Natural killer cell (primary cell): ENCODE measurements around the gene C6orf15. TPM values are rescaled to one million over a fixed set of nuclear protein-coding genes. Genes with fewer than 3 reads are reported as not detected.

ENCODE experiments used
- ATAC-seq, 3 donors: fragments of 150-1000 bp in 2 of 3; fragments of 200-7000 bp in 1 of 3; cut with Tn5 transposase; 1 replicate in 1 of 3; 2 replicates in 2 of 3; pipeline ENCODE4 v1.10.0; 2021; ENCODE audit warnings: mild to moderate bottlenecking in 2 of 3, moderate library complexity in 2 of 3
- DNase-seq, 2 donors: peaks; one replicate each; pipeline versions ENCODE4 v3.0.0 to v3.0.0-alpha.2; 2013 to 2021; ENCODE audit warnings: mixed read lengths in 1 of 2
- H3K27ac ChIP-seq: one replicate; pipeline ENCODE4 v1.5.1; 2013; ENCODE audit warnings: mild to moderate bottlenecking, low read length
- H3K27me3 ChIP-seq: one replicate; pipeline ENCODE4 v1.6.1; 2013; ENCODE audit warnings: low read length; ENCODE audit not compliant: control insufficient read depth, insufficient read depth
- H3K36me3 ChIP-seq: one replicate; pipeline ENCODE4 v1.6.1; 2013; ENCODE audit warnings: low read length; ENCODE audit not compliant: control insufficient read depth, insufficient read depth
- H3K4me1 ChIP-seq: one replicate; pipeline ENCODE4 v1.6.1; 2013; ENCODE audit warnings: low read length; ENCODE audit not compliant: control insufficient read depth, insufficient read depth
- H3K4me3 ChIP-seq: one replicate; pipeline ENCODE4 v1.5.1; 2013; ENCODE audit warnings: low read length
- H3K9me3 ChIP-seq: one replicate; pipeline ENCODE4 v1.6.1; 2013; ENCODE audit warnings: low read length; ENCODE audit not compliant: control insufficient read depth, insufficient read depth
- H3K27ac Mint-ChIP-seq, 2 donors: one replicate each; pipeline ENCODE4 v1.8.0; 2022; ENCODE audit warnings: mild to moderate bottlenecking in 2 of 2, mixed read lengths in 2 of 2, moderate library complexity in 1 of 2
- H3K27me3 Mint-ChIP-seq, 2 donors: one replicate each; pipeline ENCODE4 v1.8.0; 2022; ENCODE audit warnings: low read depth in 2 of 2, mixed read lengths in 2 of 2
- H3K36me3 Mint-ChIP-seq: one replicate; pipeline ENCODE4 v1.8.0; 2022; ENCODE audit warnings: mixed read lengths
- H3K4me1 Mint-ChIP-seq, 2 donors: one replicate each; pipeline ENCODE4 v1.8.0; 2022; ENCODE audit warnings: mixed read lengths in 2 of 2
- H3K4me3 Mint-ChIP-seq: one replicate; pipeline ENCODE4 v1.8.0; 2022; ENCODE audit warnings: mild to moderate bottlenecking, moderate library complexity, mixed read lengths
- H3K9me3 Mint-ChIP-seq, 2 donors: one replicate each; pipeline ENCODE4 v1.8.0; 2022; ENCODE audit warnings: mixed read lengths in 2 of 2
- CTCF ChIP-seq: fragments of 200-600 bp; IDR thresholded peaks from one replicate; pipeline ENCODE4 v1.8.0; 2022; ENCODE audit warnings: antibody characterized with exemption
- WGBS: methylation state at CpG from one replicate; pipeline ENCODE4 v1.1.7; 2013; ENCODE audit warnings: missing lambda C conversion rate; ENCODE audit not compliant: insufficient coverage; 5-methylcytosine and 5-hydroxymethylcytosine counted together
- intact Hi-C: fragments of 100-400 bp; cut with micrococcal nuclease; formaldehyde crosslinking; loops from one replicate; pipeline ENCODE4 v1.14.2; 2022
- total RNA-seq, 4 donors: library from RNA; stranded (reverse); fragments of 120-200 nt in 1 of 4; gene quantifications; one replicate each; pipeline versions ENCODE4 v1.2.3 to v1.2.4, GENCODE V29; 2013 to 2022

The C6orf15 gene
- total RNA-seq, 3 donors from 2014 or later (not counting 1 experiment from before 2014, with no cell fraction given) = not detected

GRCh38 chr6:31113861-31114540, 1.6 kb upstream of the C6orf15 start:
- no peak for DNase-seq
- no peaks in the 10 kb centered on the region for H3K36me3 Mint-ChIP-seq
- Histone ChIP-seq H3K4me3 (no peak overlapping the region), H3K27ac (no peak overlapping the region), H3K9me3 (no peaks in the 10 kb centered on the region), H3K27me3 (no peaks in the 10 kb centered on the region), H3K4me1 (no peaks in the 10 kb centered on the region), H3K36me3 (no peaks in the 10 kb centered on the region)
- no peaks in the 10 kb centered on the region for H3K9me3 Mint-ChIP-seq
- no peak for TF ChIP-seq CTCF
- H3K27ac Mint-ChIP-seq = no peak overlapping the region
- H3K4me3 Mint-ChIP-seq = no peak overlapping the region
- peaks cover 29 to 47% of the 10 kb centered on the region in 2 donors for H3K27me3 Mint-ChIP-seq
- intact Hi-C loops = no loop called here
- H3K4me1 Mint-ChIP-seq = no peaks in the 10 kb centered on the region
- no peak for ATAC-seq
- 62% methylated on average over 6 of the region's 7 CpGs for WGBS

- Histone ChIP-seq H3K36me3 (no peaks in the 10 kb centered on the region), H3K27ac (no peak overlapping the region), H3K27me3 (no peaks in the 10 kb centered on the region), H3K4me3 (no peak overlapping the region), H3K4me1 (no peaks in the 10 kb centered on the region), H3K9me3 (no peaks in the 10 kb centered on the region)
- intact Hi-C loops = no loop called here
- H3K4me3 Mint-ChIP-seq = no peak overlapping the region
- ATAC-seq = no peak
- no peak for TF ChIP-seq CTCF
- H3K36me3 Mint-ChIP-seq = no peaks in the 10 kb centered on the region
- no peak overlapping the region for H3K27ac Mint-ChIP-seq
- no peaks in the 10 kb centered on the region for H3K9me3 Mint-ChIP-seq
- no peak for DNase-seq
- no peaks in the 10 kb centered on the region for H3K4me1 Mint-ChIP-seq
- H3K27me3 Mint-ChIP-seq = peaks cover 21 to 45% of the 10 kb centered on the region in 2 donors
- WGBS = 90% methylated on average over 13 of the region's 13 CpGs
Measured at GRCh38 chr6:31111712-31112111, 663 bp downstream of the C6orf15 start.

GRCh38 chr6:31110825-31111582, 1.4 kb downstream of the C6orf15 start:
- no peak for ATAC-seq
- intact Hi-C loops = no loop called here

More at GRCh38 chr6:31110825-31111582, 1.4 kb downstream of the C6orf15 start:
- no peaks in the 10 kb centered on the region for H3K36me3 ChIP-seq
- no peaks in the 10 kb centered on the region for H3K4me1 ChIP-seq
- H3K27me3 ChIP-seq = no peaks in the 10 kb centered on the region
- H3K4me3 ChIP-seq = no peak overlapping the region
- no peak for TF ChIP-seq CTCF
- WGBS = 85% methylated on average over 10 of the region's 11 CpGs
- H3K27ac ChIP-seq = no peak overlapping the region
- no peak for DNase-seq
- Mint-ChIP-seq H3K4me3 (no peak overlapping the region), H3K27ac (no peak overlapping the region), H3K4me1 (no peaks in the 10 kb centered on the region), H3K27me3 (peaks cover 19 to 38% of the 10 kb centered on the region in 2 donors), H3K36me3 (no peaks in the 10 kb centered on the region), H3K9me3 (no peaks in the 10 kb centered on the region)
- no peaks in the 10 kb centered on the region for H3K9me3 ChIP-seq
